ENCODE results near the gene TNFRSF12A. TPM values are rescaled to one million over a fixed set of nuclear protein-coding genes. Genes with fewer than 3 reads are reported as not detected.

TNFRSF12A gene
- total and polyA plus RNA-seq, 2 of the 8 experiments (the other 6 are each of a cell fraction or from before 2014, with no cell fraction given): 81.0 to 82.5 TPM

- no peak for TF ChIP-seq CHD7 (IDR thresholded peaks at IDR 0.05; ENCODE audit: insufficient replicate concordance, low read length)
- TF ChIP-seq MAFK (IDR thresholded peaks at IDR 0.05; ENCODE audit: low read depth, low read length): no peak
Observed at GRCh38 chr16:2985462-2985861, 34.7 kb upstream of the TNFRSF12A start (continued).
